ENCODE measurements around the gene CTAGE6.
"Not testable (repeated sequence)": the region's sequence is repeated elsewhere in the genome, so short reads cannot be mapped to it uniquely, and the experiment has no call there.

Gene CTAGE6

GRCh38 chr7:143714581-143715454 lies 42.7 kb downstream of the CTAGE6 start:
- DNase-seq: not testable (repeated sequence)

- not testable (repeated sequence) for DNase-seq
Observed at GRCh38 chr7:143712381-143712780, 45.1 kb downstream of the CTAGE6 start.

GRCh38 chr7:143711727-143712324 lies 45.7 kb downstream of the CTAGE6 start:
- DNase-seq: not testable (repeated sequence)

DNA sequence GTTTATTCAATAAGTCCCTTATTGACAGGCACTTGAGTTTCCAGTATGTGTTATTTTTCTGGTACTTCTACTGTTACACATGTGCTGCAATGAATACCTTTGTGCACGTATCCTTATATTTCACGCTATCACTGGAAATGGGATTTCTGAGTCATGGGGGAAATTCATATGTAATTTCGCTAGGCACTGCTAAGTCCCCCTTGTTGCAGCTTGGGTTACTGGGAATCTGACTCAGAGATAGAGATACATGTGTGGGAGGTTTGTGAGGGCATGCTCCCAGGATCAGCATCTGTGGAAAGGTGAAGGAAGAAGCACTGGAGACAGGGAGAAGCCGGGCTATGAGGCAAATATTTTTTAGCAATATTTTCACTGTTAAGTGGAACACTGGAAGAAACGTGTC lies 47.6 kb downstream of the CTAGE6 start:
- not testable (repeated sequence) for DNase-seq
